ENCODE data around the gene IGF2BP2. TPM values are rescaled to one million over a fixed set of nuclear protein-coding genes. Genes with fewer than 3 reads are reported as not detected.
"Not testable (repeated sequence)": the region's sequence is repeated elsewhere in the genome, so short reads cannot be mapped to it uniquely, and the experiment has no call there.

IGF2BP2 gene
- total RNA-seq, 1 donor from 2014 or later, result 101 TPM

GRCh38 chr3:185702262-185703225 is 122.3 kb downstream of the IGF2BP2 start:
- TF ChIP-seq CTCF (IDR thresholded peaks at IDR 0.05), result no peak
- no peaks in the 10 kb centered on the region for H3K27me3 Mint-ChIP-seq (ENCODE audit: unreplicated experiment)
- no peaks in the 10 kb centered on the region for H3K9me3 Mint-ChIP-seq (ENCODE audit: unreplicated experiment)
- H3K4me3 Mint-ChIP-seq (ENCODE audit: unreplicated experiment), result peak overlapping the region; percentile 39
- DNase-seq (ENCODE audit: extremely low spot score, unreplicated experiment), result no peak
- no peaks in the 10 kb centered on the region for H3K36me3 Mint-ChIP-seq (ENCODE audit: unreplicated experiment)
- H3K4me1 Mint-ChIP-seq (ENCODE audit: unreplicated experiment), result peaks cover 36% of the 10 kb centered on the region
- peak overlapping the region; percentile 75 for H3K27ac Mint-ChIP-seq (ENCODE audit: unreplicated experiment)

GRCh38 chr3:185701611-185702261 is 123.1 kb downstream of the IGF2BP2 start:
- no peak overlapping the region for H3K4me3 Mint-ChIP-seq (ENCODE audit: unreplicated experiment)
- H3K36me3 Mint-ChIP-seq (ENCODE audit: unreplicated experiment), result peaks cover under 1% of the 10 kb centered on the region
- peak overlapping the region; percentile 75 for H3K27ac Mint-ChIP-seq (ENCODE audit: unreplicated experiment)
- no peak for TF ChIP-seq CTCF (IDR thresholded peaks at IDR 0.05)
- DNase-seq (ENCODE audit: extremely low spot score, unreplicated experiment), result no peak
- H3K4me1 Mint-ChIP-seq (ENCODE audit: unreplicated experiment), result peaks cover 36% of the 10 kb centered on the region
- H3K27me3 Mint-ChIP-seq (ENCODE audit: unreplicated experiment), result no peaks in the 10 kb centered on the region
- no peaks in the 10 kb centered on the region for H3K9me3 Mint-ChIP-seq (ENCODE audit: unreplicated experiment)

- no peak for DNase-seq (ENCODE audit: extremely low spot score, unreplicated experiment)
- peaks cover 38% of the 10 kb centered on the region for H3K4me1 Mint-ChIP-seq (ENCODE audit: unreplicated experiment)
- H3K27me3 Mint-ChIP-seq (ENCODE audit: unreplicated experiment), result no peaks in the 10 kb centered on the region
- TF ChIP-seq CTCF (IDR thresholded peaks at IDR 0.05), result no peak
- H3K9me3 Mint-ChIP-seq (ENCODE audit: unreplicated experiment), result no peaks in the 10 kb centered on the region
- H3K4me3 Mint-ChIP-seq (ENCODE audit: unreplicated experiment), result no peak overlapping the region
- H3K27ac Mint-ChIP-seq (ENCODE audit: unreplicated experiment), result peak overlapping the region; percentile 39
- H3K36me3 Mint-ChIP-seq (ENCODE audit: unreplicated experiment), result peaks cover 10% of the 10 kb centered on the region
Measured at GRCh38 chr3:185699927-185700326, 124.9 kb downstream of the IGF2BP2 start.

GRCh38 chr3:185697228-185697627 is 127.6 kb downstream of the IGF2BP2 start:
- not testable (repeated sequence) for H3K27ac Mint-ChIP-seq (ENCODE audit: unreplicated experiment); H3K4me3 Mint-ChIP-seq (ENCODE audit: unreplicated experiment); H3K27me3 Mint-ChIP-seq (ENCODE audit: unreplicated experiment); DNase-seq (ENCODE audit: extremely low spot score, unreplicated experiment); H3K9me3 Mint-ChIP-seq (ENCODE audit: unreplicated experiment)
- Mint-ChIP-seq H3K4me1 (ENCODE audit: unreplicated experiment) (peaks cover 37% of the 10 kb centered on the region), H3K36me3 (ENCODE audit: unreplicated experiment) (peaks cover 16% of the 10 kb centered on the region)

GRCh38 chr3:185696039-185696438 is 128.8 kb downstream of the IGF2BP2 start:
- Mint-ChIP-seq H3K9me3 (ENCODE audit: unreplicated experiment) (no peaks in the 10 kb centered on the region), H3K4me3 (ENCODE audit: unreplicated experiment) (no peak overlapping the region), H3K27ac (ENCODE audit: unreplicated experiment) (no peak overlapping the region), H3K36me3 (ENCODE audit: unreplicated experiment) (peaks cover 20% of the 10 kb centered on the region), H3K27me3 (ENCODE audit: unreplicated experiment) (no peaks in the 10 kb centered on the region), H3K4me1 (ENCODE audit: unreplicated experiment) (peaks cover 28% of the 10 kb centered on the region)
- DNase-seq (ENCODE audit: extremely low spot score, unreplicated experiment), result no peak
- no peak for TF ChIP-seq CTCF (IDR thresholded peaks at IDR 0.05)

Data from osteocyte (in vitro differentiated cells).